SK-N-DZ (cell line): ENCODE measurements around the gene MARCHF7. TPM values are rescaled to one million over a fixed set of nuclear protein-coding genes. Genes with fewer than 3 reads are reported as not detected.
"Not testable (repeated sequence)": the region's sequence is repeated elsewhere in the genome, so short reads cannot be mapped to it uniquely, and the experiment has no call there.

Experiments
- DNase-seq: peaks from one replicate; pipeline ENCODE4 v3.0.0-alpha.2; 2015; ENCODE audit warnings: low spot score
- polyA plus RNA-seq, 2 experiments: library from polyadenylated mRNA; depleted of rRNA; stranded (reverse); fragments of >200 nt; gene quantifications; 2 replicates each; pipeline ENCODE4 v1.2.3, GENCODE V29; 2014

MARCHF7 gene
- polyA plus RNA-seq (2014; cell fraction: cytosol; rRNA removed) = 76.4 and 95.2 TPM in 2 replicates
- polyA plus RNA-seq (2014; cell fraction: nucleus; rRNA removed) = 92.9 and 93.0 TPM in 2 replicates

GRCh38 chr2:159712143-159712928 lies at the start of gene MARCHF7:
TSS of gene MARCHF7 (plus strand) at chr2:159712506. CDS start at chr2:159729023, 16,517 bp downstream.
- DNase-seq = peak; percentile 97

GRCh38 chr2:159667423-159667822 lies 44.9 kb upstream of the MARCHF7 start:
- not testable (repeated sequence) for DNase-seq

GRCh38 chr2:159671047-159671446 lies 41.3 kb upstream of the MARCHF7 start:
- no peak for DNase-seq

GRCh38 chr2:159677654-159678053 lies 34.7 kb upstream of the MARCHF7 start:
- DNase-seq = no peak

GRCh38 chr2:159680692-159681091 lies 31.6 kb upstream of the MARCHF7 start:
- no peak for DNase-seq

GRCh38 chr2:159683817-159684216 lies 28.5 kb upstream of the MARCHF7 start:
- no peak for DNase-seq

GRCh38 chr2:159684796-159685195 lies 27.5 kb upstream of the MARCHF7 start:
- DNase-seq = no peak

GRCh38 chr2:159694500-159695040 lies 17.7 kb upstream of the MARCHF7 start:
- DNase-seq = no peak

- DNase-seq = no peak
Measured at GRCh38 chr2:159695795-159696448, 16.4 kb upstream of the MARCHF7 start.

GRCh38 chr2:159703491-159703890 lies 8.8 kb upstream of the MARCHF7 start:
- no peak for DNase-seq

- no peak for DNase-seq
Measured at GRCh38 chr2:159706385-159706980, 5.8 kb upstream of the MARCHF7 start.

- no peak for DNase-seq
Measured at GRCh38 chr2:159708066-159708760, 4.1 kb upstream of the MARCHF7 start.

GRCh38 chr2:159710601-159711180 lies 1.6 kb upstream of the MARCHF7 start:
- no peak for DNase-seq

GRCh38 chr2:159711562-159712142 lies 654 bp upstream of the MARCHF7 start:
- DNase-seq = no peak

GRCh38 chr2:159712929-159713420 lies 669 bp downstream of the MARCHF7 start:
- no peak for DNase-seq

- no peak for DNase-seq
Measured at GRCh38 chr2:159713631-159714246, 1.4 kb downstream of the MARCHF7 start.

- no peak for DNase-seq
Measured at GRCh38 chr2:159714247-159714930, 2.1 kb downstream of the MARCHF7 start.

GRCh38 chr2:159715451-159715850 lies 3.1 kb downstream of the MARCHF7 start:
- no peak for DNase-seq

- not testable (repeated sequence) for DNase-seq
Measured at GRCh38 chr2:159716409-159716808, 4.1 kb downstream of the MARCHF7 start.
